NCI-H345 treated with DMSO at 0.1 percent for 48 hours (cell line): ENCODE measurements around the gene NUDT8.
"Not testable (repeated sequence)": the region's sequence is repeated elsewhere in the genome, so short reads cannot be mapped to it uniquely, and the experiment has no call there.

Source experiments
- DNase-seq: peaks from one replicate; lab custom pipeline; 2025; ENCODE audit not compliant: unreplicated experiment; lab: John Stamatoyannopoulos, UW

NUDT8 gene

DNA sequence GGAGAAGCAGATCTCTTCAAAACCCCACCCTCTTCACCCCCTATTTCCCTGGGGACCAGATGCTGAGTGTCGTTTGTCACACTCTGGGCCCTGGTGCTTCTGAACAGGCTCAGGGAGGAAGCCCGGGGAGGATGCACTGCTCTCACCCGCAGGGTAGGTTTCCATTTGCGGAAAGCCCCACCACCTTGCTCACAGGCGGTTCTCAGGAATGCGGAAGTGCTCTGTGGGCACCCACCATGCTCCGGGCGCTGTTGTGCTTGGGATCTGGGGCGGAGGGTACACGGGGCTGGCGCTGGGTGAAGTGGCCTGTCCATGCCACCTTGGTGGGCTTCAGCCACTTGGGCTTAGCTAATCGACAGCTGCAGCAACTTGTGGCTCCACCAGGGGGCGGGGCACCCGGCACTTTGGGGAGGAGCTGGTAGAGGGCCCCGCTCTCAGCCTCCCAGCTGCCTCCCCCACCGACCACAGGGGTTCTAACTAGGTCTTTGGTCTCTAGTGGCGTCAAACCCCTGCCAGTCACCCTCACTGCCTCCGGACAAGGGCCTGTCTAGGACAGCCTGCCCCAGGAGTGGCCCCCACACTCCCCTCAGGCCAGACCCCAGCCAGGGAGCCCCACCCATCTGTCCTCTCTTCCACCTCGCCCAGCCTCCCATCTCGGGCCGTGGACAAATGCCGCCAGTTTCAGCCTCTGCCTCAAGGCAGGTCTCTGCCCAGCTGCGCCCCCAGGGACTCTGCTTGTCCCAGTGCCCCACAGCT is 15.6 kb downstream of the NUDT8 start:
- no peak for DNase-seq

DNA sequence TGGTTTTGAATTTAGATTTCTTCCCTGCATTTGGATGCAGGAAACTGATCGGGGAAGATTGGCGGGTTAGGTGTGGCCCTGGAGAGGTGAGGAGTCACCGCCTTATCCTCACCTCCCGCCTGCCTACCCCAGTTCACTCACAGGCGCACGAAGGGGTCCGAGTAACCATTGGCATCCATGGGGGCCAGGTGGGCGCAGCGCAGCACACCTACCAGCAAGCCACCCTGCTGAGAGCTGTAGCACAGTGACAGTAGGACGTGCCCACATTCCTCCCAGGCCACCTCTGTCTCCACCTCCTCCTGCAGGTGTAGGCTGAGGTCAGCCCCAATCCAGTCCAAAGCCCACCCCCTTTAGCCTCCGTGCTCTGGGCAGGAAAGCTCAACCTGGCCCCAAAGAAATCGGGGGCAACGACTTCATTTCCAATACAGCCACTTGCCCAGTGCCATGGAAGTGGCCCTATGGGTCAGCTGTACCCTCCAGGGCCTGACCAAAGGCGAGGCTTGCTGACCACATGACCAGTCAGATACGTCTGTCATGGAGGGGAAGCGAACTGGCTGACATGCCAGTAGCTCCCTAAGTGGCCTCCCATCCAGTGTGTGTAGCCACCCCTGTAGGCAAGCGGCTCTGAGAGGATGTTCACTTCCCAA is 16.3 kb downstream of the NUDT8 start:
- DNase-seq, result no peak

DNA sequence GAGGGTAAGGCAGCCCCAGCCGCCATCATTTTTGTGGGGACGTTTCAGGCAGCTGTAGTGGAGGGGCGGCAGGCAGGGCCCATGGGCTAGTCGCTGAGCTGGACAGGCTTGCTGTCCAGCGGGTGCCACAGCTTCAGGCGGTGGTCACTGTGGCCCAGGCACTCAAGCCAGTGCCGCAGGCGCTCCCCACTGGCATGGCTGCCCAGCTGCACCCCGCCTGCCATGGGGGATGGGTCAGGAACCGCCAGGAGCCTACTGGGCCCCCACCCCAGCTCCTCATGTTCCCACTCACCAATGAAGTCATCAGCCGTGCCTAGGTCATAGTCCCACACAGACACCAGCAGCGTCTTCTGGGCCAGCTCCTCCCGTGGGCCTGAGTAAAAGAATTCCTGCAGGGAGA is 17.0 kb downstream of the NUDT8 start:
- DNase-seq, result no peak

DNA sequence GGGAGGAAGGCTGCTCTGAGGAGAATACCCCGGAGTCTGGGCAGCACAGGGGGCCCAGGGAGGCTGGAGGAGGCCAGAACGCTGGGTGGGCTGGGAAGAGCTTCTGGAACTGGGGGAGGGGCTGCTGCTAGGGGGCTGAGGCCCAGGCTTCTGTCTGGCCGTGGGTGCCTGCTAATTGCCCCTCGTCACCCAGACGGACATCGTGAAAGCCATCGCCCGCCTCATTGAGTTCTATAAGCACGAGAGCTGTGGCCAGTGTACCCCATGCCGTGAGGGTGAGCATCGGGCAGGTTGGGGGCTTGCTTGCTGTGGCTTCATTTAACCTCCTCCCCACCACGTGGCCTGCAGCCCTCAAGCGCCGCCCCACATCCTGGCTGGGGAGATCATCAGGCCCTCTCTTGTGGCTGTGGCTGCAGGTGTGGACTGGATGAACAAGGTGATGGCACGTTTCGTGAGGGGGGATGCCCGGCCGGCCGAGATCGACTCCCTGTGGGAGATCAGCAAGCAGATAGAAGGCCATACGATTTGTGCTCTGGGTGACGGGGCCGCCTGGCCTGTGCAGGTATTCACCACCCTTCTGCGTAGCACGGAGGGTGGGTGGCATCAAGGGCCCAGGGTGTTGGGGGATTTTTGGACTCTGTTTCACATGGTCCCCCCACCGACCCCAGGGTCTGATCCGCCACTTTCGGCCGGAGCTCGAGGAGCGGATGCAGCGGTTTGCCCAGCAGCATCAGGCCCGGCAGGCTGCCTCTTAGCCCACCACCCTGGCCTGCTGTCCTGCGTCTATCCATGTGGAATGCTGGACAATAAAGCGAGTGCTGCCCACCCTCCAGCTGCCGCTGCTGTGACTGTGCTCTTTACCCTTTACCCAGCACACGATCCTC is 17.8 kb downstream of the NUDT8 start:
- no peak for DNase-seq

DNA sequence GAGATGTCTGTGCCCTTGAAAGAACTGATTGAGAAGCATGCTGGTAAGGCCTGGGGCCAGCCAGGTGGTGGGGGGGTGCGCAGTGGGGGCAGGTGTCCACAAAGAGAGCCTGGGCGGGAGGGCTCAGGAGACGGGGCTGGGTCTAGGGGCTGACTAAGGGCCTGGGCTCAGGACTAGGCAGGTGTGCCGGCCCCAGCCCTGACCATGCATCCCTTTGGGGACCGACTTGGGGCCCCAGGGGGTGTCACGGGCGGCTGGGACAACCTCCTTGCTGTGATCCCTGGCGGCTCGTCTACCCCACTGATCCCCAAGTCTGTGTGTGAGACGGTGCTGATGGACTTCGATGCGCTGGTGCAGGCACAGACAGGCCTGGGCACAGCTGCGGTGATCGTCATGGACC is 18.6 kb downstream of the NUDT8 start:
- DNase-seq, result no peak

DNA sequence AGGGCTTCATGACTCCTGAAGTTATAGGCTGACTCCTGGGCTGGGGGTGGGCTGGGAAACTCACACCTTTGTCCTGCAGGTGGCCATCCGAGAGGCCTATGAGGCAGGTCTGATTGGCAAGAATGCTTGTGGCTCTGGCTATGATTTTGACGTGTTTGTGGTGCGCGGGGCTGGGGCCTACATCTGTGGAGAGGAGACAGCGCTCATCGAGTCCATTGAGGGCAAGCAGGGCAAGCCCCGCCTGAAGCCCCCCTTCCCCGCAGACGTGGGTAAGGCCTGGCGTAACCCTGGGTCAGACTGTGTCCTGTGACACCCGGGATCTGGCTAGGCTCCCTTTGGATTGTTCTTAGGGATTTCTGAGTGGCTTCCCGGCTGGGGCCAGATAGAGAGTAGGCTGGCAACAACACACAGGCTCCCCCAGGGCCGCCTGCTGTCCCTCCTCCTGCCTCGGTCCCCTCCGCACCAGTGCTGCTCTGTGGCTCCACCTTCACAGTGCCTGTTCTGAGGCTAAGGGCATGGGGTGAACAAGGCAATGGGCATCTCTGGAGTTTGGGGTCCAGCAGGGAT is 19.4 kb downstream of the NUDT8 start:
- DNase-seq, result no peak

DNA sequence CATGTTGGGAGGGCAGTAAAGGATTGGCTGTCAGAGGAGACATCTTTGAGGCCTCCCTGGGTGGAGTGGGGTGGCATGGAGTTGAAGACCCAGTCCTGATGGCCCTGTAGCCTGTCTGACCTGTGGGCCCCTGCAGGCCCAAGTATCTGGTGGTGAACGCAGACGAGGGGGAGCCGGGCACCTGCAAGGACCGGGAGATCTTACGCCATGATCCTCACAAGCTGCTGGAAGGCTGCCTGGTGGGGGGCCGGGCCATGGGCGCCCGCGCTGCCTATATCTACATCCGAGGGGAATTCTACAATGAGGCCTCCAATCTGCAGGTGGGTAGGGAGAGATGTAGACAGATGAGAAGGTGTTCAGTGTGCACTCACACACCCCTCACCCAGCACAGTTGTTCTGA is 20.4 kb downstream of the NUDT8 start:
- DNase-seq, result no peak

DNA sequence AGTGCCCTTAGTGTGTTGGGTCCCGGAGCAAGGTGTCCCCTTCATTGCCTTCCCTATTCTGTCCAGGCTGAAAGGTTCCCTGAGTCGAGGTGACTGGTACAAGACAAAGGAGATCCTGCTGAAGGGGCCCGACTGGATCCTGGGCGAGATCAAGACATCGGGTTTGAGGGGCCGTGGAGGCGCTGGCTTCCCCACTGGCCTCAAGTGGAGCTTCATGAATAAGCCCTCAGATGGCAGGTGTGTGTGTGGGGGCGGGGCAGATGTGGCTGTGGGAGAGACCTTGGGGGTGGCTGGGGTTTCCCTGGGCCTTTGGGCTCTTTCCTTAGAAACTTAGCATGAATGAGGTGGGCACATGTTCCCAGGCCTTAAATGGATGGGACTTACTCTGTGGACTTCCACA is 21.3 kb downstream of the NUDT8 start:
- no peak for DNase-seq

DNA sequence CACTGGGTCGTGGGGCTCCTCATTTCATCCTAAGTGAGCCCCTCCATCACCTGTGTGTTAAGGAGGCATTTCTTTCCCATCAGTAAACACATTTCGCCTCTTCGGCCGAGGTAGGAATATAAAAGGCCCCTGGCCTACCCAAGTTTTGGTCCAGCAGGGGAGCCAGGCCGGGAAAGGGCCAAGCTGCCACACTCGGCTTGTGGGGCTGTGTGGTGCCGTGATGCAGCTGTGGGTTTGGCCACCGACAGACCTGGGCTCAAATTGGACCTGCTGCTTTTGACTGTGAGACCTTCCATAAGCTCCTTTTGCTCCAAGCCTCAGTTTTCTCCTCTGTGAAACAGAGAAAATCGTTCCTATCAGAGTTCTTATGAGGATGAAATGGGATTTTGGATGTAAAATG is 22.2 kb downstream of the NUDT8 start:
- DNase-seq, result no peak

DNA sequence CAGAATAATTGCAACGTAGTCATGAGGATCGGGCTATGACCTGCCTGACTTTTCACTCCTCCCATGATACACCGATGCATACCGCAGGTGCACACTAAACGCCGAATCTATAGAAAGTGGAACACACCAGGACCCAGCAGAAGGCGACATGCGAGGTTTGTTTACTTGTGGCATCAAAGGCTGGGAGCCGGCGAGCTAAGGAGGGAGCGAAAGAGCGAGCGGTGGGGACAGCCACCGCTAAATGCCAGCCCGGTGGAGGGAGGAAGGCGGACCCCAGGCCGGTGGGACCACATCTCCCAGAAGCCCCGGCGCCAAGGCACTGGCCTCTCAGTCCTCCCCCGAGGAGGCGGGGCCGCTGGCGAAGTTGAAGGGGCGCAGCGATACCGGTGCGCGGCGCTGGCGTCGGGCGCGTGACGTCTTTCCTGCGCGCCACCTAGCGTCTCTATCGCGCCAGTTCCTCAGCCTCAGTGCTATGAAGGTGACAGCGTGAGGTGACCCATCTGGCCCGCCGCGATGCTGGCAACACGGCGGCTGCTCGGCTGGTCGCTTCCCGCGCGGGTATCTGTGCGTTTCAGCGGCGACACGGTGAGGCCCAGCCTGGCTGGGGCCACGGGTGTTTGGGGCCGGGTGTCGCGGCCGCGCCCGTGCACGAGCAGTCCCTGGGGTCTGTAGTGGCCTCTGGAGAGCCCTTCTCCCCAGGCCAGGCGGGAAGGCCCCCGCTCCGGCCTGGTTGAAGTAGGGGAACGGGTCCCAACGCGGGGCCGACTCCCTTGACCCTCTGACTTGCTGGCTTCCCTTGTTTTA is 23.0 kb downstream of the NUDT8 start, which contains the start of gene NDUFV1:
Gene NDUFV1, plus strand, starts transcription at position 445 of the 804 bp plus-strand sequence. Its CDS starts 69 bp downstream, at position 514.
- peak; percentile 93 for DNase-seq

DNA sequence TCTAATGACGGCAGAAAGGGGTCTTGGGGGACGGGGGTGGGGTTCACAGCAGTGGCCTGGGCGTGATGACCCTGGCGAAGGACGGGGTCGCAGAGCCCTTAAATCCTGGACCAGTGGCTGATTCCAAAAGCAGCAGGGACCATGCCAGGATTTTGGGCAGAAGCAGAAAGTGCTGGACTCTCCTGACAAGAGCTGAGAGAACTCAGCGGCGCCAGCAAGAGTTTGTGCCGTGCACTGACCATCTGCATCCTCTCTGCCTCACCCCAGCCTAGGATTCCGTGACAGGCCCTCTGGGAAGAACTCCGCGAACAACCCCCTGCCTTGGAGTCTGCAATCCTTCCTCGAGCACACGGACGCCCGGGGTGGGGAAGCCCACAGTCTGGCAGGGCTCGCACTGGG is 23.6 kb downstream of the NUDT8 start:
- DNase-seq, result no peak

DNA sequence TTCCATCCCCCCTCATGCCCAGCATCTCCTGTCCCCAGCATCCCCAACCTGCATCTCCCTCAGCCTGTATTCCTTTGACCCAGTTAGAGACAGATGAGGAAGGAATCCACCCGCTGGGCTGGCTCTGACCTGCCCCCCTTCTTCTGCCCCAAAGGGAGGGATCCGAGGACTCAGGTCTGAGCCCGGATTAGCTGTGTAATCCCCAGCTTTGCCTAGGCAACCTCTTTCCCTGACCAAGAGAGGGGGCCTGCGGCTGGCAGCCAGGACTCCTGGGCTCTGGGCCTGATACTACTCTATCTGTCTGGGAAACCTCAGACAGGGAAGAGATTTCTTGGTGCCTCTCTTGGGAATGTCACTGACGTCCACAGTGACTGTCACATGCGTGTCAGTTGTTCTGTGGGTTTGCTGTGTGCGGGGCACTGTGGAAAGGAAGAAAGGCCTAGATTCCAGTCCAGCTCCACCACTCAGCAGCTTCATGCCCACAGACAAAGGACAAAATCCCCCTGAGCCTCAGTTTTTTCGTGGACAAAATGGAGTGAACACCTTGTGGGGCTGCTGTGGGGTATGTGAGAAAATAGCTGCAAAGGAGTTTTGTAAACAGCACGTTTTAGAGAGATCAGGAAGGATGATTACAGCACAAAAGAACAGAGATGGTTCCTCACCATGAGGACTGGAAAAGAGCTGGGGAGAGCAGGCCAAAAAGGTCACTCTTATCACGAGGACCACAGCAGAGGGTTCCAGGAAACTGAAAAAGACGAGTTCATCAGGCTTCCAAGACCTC is 24.3 kb downstream of the NUDT8 start:
- DNase-seq, result no peak

DNA sequence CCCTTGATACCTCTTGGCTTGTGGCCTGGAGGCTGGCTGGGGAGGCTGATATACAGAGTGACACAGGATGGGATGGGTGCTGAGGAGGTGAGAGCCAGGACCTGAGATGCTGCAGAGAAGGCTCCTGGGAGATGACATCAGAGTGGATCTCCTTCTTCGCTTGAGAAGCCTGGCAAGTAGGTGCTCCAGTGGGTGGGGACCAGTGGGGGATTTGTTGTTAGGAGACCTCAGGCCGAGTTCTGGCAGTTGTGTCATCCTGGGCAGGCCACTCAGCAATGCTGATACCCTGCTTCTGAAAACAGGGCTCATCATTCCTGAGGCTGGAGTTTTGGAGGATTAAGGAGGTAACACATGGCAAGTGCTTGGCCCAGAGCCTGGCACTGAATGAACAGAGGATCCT is 24.9 kb downstream of the NUDT8 start:
- no peak for DNase-seq

DNA sequence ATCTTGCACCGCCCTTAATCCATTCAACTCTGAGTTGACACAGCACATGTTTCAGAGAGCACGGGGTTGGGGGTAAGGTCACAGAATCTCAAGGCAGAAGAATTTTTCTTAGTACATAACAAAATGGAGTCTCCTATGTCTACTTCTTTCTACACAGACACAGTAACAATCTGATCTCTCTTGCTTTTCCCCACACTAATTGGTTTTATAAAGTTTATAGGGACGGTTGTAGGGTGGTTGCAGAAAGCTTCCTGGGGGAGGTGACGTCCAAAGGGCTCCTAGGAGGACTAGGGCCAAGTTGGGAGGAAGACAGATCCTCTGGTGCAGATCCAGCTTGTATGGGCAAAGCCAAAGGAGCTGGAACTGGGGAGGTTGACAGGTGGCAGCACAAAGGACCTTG is 25.6 kb downstream of the NUDT8 start:
- not testable (repeated sequence) for DNase-seq

DNA sequence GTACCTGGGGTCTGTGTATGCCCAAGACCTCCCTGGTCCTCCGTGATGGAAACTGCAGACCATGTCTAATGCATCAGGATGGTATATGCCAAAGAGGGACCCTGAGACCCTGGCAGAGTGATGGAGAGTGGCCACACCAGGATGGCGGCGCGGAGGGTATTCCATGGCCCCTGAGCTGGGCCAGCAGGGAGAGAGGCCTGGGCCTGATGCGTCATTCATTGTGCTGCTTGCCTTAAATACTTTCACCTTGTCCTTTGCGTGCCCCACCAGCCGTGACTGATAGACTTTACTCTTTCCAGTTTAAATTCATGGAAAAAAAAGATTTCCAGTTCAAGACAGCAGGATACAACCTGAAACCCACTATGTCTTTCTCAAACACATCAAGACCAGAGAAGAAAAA is 28.6 kb downstream of the NUDT8 start:
- DNase-seq, result no peak

DNA sequence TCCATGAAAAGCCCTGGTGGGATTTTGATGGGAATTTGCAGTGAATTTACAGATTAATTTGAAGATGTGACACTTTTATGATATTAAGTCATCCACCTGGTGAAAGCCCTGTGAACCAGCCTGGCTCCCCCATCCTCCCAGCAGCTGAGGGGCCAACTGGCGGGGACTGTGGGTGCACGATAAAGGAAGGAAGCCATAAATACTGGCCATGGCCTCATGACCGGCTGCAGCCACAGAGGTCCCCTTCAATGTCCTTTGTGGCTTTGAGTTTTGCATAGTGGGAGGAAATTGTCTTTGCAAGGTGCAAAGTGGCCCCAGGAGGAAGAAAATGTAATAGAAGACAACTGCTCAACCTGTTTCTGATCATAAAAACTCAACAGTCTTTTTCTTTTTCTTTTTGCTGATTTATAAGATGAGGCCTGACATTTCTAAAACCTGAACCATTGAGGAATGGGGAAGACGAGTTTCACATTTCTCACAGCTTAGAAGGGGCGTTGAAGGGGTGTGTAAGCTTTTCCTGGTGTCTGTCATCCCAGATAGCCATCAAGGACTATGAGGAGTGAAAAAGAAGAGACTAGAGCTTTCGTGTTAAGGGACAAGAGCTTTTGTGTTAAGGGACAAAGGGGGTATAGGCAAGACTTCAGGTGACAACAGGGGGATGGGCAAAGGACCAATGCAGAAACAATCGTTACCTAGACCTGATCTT is 29.3 kb downstream of the NUDT8 start:
- no peak for DNase-seq

DNA sequence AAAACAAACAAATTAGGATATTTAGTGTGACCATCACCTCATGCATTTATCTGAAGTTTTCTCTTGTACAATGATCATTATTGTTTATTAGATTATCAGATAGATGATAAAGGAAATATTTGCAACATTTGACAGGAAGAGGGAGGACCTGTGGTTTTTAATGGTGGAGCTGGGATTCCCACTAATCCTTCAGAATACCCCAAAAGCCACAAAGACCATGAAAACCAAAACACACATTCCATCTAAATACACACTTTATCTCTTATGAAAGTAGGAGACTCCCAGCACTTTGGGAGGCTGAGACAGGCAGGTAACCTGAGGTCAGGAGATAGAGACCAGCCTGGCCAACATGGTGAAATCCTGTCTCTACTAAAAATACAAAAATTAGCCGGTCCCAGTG is 30.6 kb downstream of the NUDT8 start:
- no peak for DNase-seq

DNA sequence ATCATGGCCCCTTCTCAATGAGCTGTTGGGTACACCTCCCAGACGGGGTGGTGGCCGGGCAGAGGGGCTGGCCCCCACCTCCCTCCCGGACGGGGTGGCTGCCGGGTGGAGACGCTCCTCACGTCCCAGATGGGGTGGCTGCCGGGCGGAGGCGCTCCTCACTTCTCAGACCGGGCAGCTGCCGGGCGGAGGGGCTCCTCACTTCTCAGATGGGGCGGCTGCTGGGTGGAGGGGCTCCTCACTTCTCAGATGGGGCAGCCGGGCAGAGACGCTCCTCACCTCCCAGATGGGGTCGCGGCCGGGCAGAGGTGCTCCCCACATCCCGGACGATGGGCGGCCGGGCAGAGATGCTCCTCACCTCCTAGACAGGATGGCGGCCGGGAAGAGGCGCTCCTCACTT is 31.8 kb downstream of the NUDT8 start:
- not testable (repeated sequence) for DNase-seq

DNA sequence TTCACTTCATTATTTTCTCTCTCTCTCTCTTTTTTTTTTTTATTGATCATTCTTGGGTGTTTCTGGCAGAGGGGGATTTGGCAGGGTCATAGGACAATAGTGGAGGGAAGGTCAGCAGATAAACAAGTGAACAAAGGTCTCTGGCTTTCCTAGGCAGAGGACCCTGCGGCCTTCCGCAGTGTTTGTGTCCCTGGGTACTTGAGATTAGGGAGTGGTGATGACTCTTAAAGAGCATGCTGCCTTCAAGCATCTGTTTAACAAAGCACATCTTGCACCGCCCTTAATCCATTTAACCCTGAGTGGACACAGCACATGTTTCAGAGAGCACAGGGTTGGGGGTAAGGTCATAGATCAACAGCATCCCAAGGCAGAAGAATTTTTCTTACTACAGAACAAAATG is 32.3 kb downstream of the NUDT8 start:
- not testable (repeated sequence) for DNase-seq
